ENCODE results near the gene EEF2K.
"Not testable (repeated sequence)": the region's sequence is repeated elsewhere in the genome, so short reads cannot be mapped to it uniquely, and the experiment has no call there.

The EEF2K gene

DNA sequence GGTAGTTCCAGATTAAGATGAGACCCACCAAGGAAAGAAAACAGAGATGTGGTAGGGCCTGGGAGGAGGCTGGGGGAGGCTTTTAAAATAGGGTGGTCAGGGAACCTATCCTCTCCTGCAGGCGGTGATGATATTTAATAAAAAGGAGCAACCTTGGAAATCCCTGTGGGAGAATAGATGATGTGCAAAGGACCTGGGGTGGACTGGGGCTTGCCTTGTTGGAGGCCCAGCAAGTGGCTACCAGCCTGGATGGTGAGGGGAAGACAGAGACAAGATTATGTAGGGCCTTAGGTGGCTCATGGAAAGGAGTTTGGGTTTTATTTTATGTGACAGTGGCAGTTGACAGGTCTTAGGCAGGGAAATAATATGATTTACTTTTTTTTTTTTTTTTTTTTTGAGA is 93.0 kb downstream of the EEF2K start:
- TF ChIP-seq, protein P1, sequence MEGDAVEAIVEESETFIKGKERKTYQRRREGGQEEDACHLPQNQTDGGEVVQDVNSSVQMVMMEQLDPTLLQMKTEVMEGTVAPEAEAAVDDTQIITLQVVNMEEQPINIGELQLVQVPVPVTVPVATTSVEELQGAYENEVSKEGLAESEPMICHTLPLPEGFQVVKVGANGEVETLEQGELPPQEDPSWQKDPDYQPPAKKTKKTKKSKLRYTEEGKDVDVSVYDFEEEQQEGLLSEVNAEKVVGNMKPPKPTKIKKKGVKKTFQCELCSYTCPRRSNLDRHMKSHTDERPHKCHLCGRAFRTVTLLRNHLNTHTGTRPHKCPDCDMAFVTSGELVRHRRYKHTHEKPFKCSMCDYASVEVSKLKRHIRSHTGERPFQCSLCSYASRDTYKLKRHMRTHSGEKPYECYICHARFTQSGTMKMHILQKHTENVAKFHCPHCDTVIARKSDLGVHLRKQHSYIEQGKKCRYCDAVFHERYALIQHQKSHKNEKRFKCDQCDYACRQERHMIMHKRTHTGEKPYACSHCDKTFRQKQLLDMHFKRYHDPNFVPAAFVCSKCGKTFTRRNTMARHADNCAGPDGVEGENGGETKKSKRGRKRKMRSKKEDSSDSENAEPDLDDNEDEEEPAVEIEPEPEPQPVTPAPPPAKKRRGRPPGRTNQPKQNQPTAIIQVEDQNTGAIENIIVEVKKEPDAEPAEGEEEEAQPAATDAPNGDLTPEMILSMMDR (IDR thresholded peaks at IDR 0.05; ENCODE audit: low read depth, low read length, missing control alignments), result no peak
- DNase-seq (ENCODE audit: low read depth), result no peak
- no peak overlapping the region for H3K4me3 ChIP-seq (ENCODE audit: low read depth, low read length)

DNA sequence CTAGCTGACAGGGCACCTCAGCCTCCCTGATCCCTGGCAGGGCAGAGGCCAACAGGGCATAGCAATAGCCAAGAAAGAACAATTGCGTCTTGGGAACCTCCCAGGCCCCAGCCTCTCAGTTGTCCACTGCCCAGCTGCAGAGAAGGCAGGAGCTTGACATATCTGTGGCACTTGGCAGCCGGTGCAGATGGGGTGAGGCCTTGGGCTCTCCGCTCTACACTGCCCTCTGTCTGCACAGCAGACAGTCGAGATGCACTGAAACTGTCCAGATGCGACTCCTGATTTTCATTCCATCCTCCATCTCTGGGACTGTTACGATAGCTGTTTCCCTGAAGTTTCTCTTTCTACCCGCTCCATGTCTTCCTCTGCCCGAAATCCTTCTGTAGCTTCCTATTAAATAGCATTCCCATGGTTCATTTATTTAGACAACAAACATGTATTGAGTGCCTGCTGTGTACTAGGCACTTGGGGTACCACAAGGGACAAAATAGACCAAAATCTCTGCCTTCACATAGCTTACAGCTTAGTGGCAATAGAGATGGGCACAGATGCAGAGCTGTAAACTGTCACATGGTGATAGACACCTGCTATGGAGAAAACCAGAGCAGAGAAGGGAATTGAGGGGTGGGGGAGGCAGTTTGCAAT is 94.5 kb downstream of the EEF2K start:
- H3K4me3 ChIP-seq (ENCODE audit: low read depth, low read length), result no peak overlapping the region
- TF ChIP-seq, protein P1 (IDR thresholded peaks at IDR 0.05; ENCODE audit: low read depth, low read length, missing control alignments), result peak; percentile 80
- DNase-seq (ENCODE audit: low read depth), result no peak

DNA sequence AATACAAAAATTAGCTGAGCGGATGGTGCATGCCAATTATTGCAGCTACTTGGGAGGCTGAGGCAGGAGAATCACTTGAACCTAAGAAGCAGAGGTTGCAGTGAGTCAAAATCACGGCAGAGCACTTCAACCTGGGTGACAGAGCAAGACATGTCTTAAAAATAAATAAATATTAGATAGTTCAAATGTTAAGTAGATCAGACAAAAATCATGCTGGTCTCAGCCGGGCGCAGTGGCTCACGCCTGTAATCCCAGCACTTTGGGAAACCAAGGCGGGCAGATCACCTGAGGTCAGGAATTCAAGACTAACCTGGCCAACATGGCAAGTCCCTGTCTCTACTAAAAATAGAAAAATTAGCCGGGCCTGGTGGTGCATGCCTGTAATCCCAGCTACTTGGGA is 95.3 kb downstream of the EEF2K start:
- not testable (repeated sequence) for DNase-seq (ENCODE audit: low read depth); H3K4me3 ChIP-seq (ENCODE audit: low read depth, low read length)

DNA sequence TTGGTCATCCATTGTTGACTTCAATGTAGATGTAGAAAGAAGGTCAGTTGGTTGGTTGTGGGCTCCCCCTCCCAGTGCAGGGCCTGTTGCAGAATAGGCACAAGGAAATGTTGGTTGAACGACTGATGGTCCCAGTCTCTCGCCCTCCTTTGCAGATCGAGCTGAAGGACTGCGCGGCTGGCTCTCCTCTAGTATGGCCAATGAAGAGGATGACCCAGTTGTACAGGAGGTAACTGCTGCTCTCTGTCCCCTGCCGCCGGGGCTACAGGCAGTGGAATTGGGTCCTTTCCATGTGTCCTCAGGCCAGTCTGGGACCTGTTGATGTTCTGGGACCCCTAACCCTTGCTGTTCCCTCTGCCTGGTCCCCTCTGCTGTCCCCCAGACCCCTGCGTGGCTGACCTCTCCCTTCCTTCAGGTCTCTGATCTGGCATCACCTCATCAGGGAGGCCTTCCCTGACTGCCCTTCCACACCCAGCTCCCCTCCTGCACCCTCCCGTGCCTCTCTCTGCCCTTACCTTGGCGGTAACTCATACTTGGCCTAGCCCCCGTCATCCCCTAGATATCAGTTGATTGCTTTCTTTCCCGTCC is 96.8 kb downstream of the EEF2K start:
- no peak overlapping the region for H3K4me3 ChIP-seq (ENCODE audit: low read depth, low read length)
- DNase-seq (ENCODE audit: low read depth), result no peak
- TF ChIP-seq, protein P1 (IDR thresholded peaks at IDR 0.05; ENCODE audit: low read depth, low read length, missing control alignments), result no peak

DNA sequence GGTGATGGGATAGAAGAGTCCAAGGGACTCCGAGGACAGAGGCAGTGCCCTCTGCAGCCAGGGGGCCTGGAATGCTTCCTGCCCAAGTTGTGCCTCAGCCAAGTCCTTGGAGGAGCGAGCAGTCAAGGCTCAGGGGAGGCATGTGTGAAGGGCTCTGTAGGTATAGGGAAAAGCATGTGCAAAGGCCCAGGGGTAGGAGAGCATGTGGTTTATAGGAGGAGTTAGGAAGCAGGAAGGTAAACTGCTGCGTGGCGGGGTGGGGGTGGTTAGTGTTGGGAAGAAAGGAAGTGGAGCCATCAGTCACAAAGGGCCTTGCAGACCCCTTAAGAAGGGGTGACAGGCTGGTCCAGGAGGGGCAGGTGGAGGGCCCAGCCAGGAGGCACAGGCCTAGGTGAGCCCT is 98.3 kb downstream of the EEF2K start:
- TF ChIP-seq, protein P1 (IDR thresholded peaks at IDR 0.05; ENCODE audit: low read depth, low read length, missing control alignments), result no peak
- DNase-seq (ENCODE audit: low read depth), result no peak
- no peak overlapping the region for H3K4me3 ChIP-seq (ENCODE audit: low read depth, low read length)

DNA sequence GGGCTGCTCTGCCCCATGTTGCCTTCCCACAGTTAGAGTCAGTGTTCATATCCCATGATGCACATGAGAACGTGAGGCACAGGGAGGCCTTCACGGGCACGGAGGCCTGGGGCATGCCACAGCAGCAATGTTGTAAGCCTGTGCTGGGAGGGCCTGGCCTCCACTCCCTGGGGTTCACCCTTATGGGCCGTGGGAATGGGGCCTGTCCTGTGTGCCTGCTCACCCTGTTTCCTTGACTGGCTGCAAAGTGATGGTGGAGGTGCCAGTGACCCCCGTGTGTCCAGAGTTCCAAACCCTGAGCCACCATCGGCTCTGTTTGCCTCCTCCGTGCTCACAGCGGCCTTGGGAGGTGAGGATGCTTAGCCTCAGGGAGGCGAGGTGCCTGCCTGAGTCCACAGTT is 100.7 kb downstream of the EEF2K start:
- no peak for DNase-seq (ENCODE audit: low read depth)
- no peak overlapping the region for H3K4me3 ChIP-seq (ENCODE audit: low read depth, low read length)
- TF ChIP-seq, protein P1 (IDR thresholded peaks at IDR 0.05; ENCODE audit: low read depth, low read length, missing control alignments), result no peak

DNA sequence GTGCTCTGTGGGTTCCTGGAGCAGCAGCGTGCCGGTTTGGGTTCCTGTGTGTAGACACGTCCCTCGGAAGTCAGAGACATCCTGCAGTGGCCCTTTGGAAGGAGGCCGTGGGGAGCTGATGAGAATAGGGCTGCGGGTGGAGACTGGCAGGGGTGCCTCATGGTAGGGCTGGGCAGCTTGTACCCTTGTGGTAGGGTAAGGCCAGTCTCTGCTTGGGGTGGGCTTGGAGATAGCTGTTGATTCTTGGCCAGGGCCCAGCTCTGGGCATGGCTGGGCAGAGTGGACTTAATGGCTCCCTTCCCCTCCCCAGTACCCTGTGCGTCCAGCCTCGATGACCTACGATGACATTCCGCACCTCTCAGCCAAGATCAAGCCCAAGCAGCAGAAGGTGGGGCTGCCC is 101.8 kb downstream of the EEF2K start:
- no peak for DNase-seq (ENCODE audit: low read depth)
- TF ChIP-seq, protein P1 (IDR thresholded peaks at IDR 0.05; ENCODE audit: low read depth, low read length, missing control alignments), result no peak

More for the DNA sequence above, 101.8 kb downstream of the EEF2K start:
- H3K4me3 ChIP-seq (ENCODE audit: low read depth, low read length), result no peak overlapping the region
